Activated T-cell treated with anti-CD3 and anti-CD28 coated beads, Interleukin-2, amount 50 U/mL, for 24 hours (primary cell): ENCODE results near the gene PDE4D.

Experiments
- DNase-seq: peaks from one replicate; pipeline ENCODE4 v3.0.0-alpha.2; 2020
- H3K27ac Mint-ChIP-seq: 2 replicates; pipeline ENCODE4 v1.8.0; 2020; ENCODE audit warnings: mild to moderate bottlenecking, mixed read lengths
- H3K27me3 Mint-ChIP-seq: 2 replicates; pipeline ENCODE4 v1.8.0; 2020; ENCODE audit warnings: mixed read lengths
- H3K36me3 Mint-ChIP-seq: 2 replicates; pipeline ENCODE4 v1.8.0; 2020; ENCODE audit warnings: low read depth, mixed read lengths
- H3K4me1 Mint-ChIP-seq: 2 replicates; pipeline ENCODE4 v1.8.0; 2020; ENCODE audit warnings: low read depth, mixed read lengths
- H3K4me3 Mint-ChIP-seq: 2 replicates; pipeline ENCODE4 v1.8.0; 2020; ENCODE audit warnings: mild to moderate bottlenecking, moderate library complexity, mixed read lengths
- H3K9me3 Mint-ChIP-seq: 2 replicates; pipeline ENCODE4 v1.8.0; 2020; ENCODE audit warnings: mixed read lengths

The PDE4D gene

GRCh38 chr5:59617186-59617771 is 276.2 kb downstream of the PDE4D start:
- Mint-ChIP-seq H3K4me3 (no peak overlapping the region), H3K27ac (no peak overlapping the region), H3K9me3 (no peaks in the 10 kb centered on the region), H3K36me3 (no peaks in the 10 kb centered on the region), H3K27me3 (no peaks in the 10 kb centered on the region), H3K4me1 (no peaks in the 10 kb centered on the region)
- no peak for DNase-seq

- Mint-ChIP-seq H3K4me1 (no peaks in the 10 kb centered on the region), H3K27me3 (no peaks in the 10 kb centered on the region), H3K9me3 (no peaks in the 10 kb centered on the region), H3K4me3 (no peak overlapping the region), H3K36me3 (no peaks in the 10 kb centered on the region), H3K27ac (no peak overlapping the region)
- DNase-seq = no peak
Measured at GRCh38 chr5:59616413-59616812, 277.1 kb downstream of the PDE4D start.

GRCh38 chr5:59615272-59615671 is 278.3 kb downstream of the PDE4D start:
- Mint-ChIP-seq H3K9me3 (no peaks in the 10 kb centered on the region), H3K4me3 (no peak overlapping the region), H3K27me3 (no peaks in the 10 kb centered on the region), H3K4me1 (no peaks in the 10 kb centered on the region), H3K36me3 (no peaks in the 10 kb centered on the region), H3K27ac (no peak overlapping the region)
- no peak for DNase-seq

GRCh38 chr5:59609501-59610265 is 283.8 kb downstream of the PDE4D start:
- H3K36me3 Mint-ChIP-seq = no peaks in the 10 kb centered on the region

GRCh38 chr5:59608745-59609144 is 284.8 kb downstream of the PDE4D start:
- peaks cover 18% of the 10 kb centered on the region for H3K27me3 Mint-ChIP-seq
- H3K9me3 Mint-ChIP-seq = no peaks in the 10 kb centered on the region
- no peaks in the 10 kb centered on the region for H3K36me3 Mint-ChIP-seq
- peaks cover 17% of the 10 kb centered on the region for H3K4me1 Mint-ChIP-seq
- no peak for DNase-seq
- H3K4me3 Mint-ChIP-seq = no peak overlapping the region
- peak overlapping the region; percentile 48 for H3K27ac Mint-ChIP-seq

More at GRCh38 chr5:59609501-59610265, 283.8 kb downstream of the PDE4D start:
- H3K9me3 Mint-ChIP-seq = no peaks in the 10 kb centered on the region
- H3K27ac Mint-ChIP-seq = peak overlapping the region; percentile 48
- H3K27me3 Mint-ChIP-seq = peaks cover 18% of the 10 kb centered on the region
- DNase-seq = no peak
- peaks cover 17% of the 10 kb centered on the region for H3K4me1 Mint-ChIP-seq
- H3K4me3 Mint-ChIP-seq = no peak overlapping the region

GRCh38 chr5:59607138-59607765 is 286.3 kb downstream of the PDE4D start:
- no peaks in the 10 kb centered on the region for H3K36me3 Mint-ChIP-seq
- DNase-seq = no peak
- peaks cover 20% of the 10 kb centered on the region for H3K27me3 Mint-ChIP-seq
- H3K4me1 Mint-ChIP-seq = peaks cover 17% of the 10 kb centered on the region
- H3K4me3 Mint-ChIP-seq = no peak overlapping the region
- H3K9me3 Mint-ChIP-seq = no peaks in the 10 kb centered on the region
- H3K27ac Mint-ChIP-seq = no peak overlapping the region

- DNase-seq = no peak
- Mint-ChIP-seq H3K4me3 (no peak overlapping the region), H3K9me3 (no peaks in the 10 kb centered on the region), H3K27ac (no peak overlapping the region), H3K36me3 (no peaks in the 10 kb centered on the region), H3K4me1 (peaks cover 17% of the 10 kb centered on the region), H3K27me3 (peaks cover 23% of the 10 kb centered on the region)
Measured at GRCh38 chr5:59605915-59606314, 287.6 kb downstream of the PDE4D start.

- Mint-ChIP-seq H3K4me3 (no peak overlapping the region), H3K4me1 (peaks cover 8% of the 10 kb centered on the region), H3K27ac (no peak overlapping the region), H3K27me3 (peaks cover 20% of the 10 kb centered on the region), H3K9me3 (no peaks in the 10 kb centered on the region), H3K36me3 (no peaks in the 10 kb centered on the region)
- DNase-seq = no peak
Measured at GRCh38 chr5:59604111-59604510, 289.4 kb downstream of the PDE4D start.

GRCh38 chr5:59600998-59601397 is 292.5 kb downstream of the PDE4D start:
- DNase-seq = no peak

GRCh38 chr5:59600153-59600552 is 293.4 kb downstream of the PDE4D start:
- Mint-ChIP-seq H3K27ac (no peak overlapping the region), H3K27me3 (peaks cover 5% of the 10 kb centered on the region), H3K36me3 (no peaks in the 10 kb centered on the region), H3K9me3 (no peaks in the 10 kb centered on the region), H3K4me3 (no peak overlapping the region), H3K4me1 (no peaks in the 10 kb centered on the region)
- DNase-seq = no peak

More at GRCh38 chr5:59600998-59601397, 292.5 kb downstream of the PDE4D start:
- Mint-ChIP-seq H3K4me3 (no peak overlapping the region), H3K9me3 (no peaks in the 10 kb centered on the region), H3K4me1 (no peaks in the 10 kb centered on the region), H3K27ac (no peak overlapping the region), H3K36me3 (no peaks in the 10 kb centered on the region), H3K27me3 (peaks cover 5% of the 10 kb centered on the region)

- Mint-ChIP-seq H3K27ac (no peak overlapping the region), H3K36me3 (no peaks in the 10 kb centered on the region), H3K4me3 (no peak overlapping the region)
Measured at GRCh38 chr5:59599729-59600128, 293.8 kb downstream of the PDE4D start.

GRCh38 chr5:59598547-59598874 is 295.0 kb downstream of the PDE4D start:
- H3K36me3 Mint-ChIP-seq = no peaks in the 10 kb centered on the region
- DNase-seq = no peak
- H3K27me3 Mint-ChIP-seq = peaks cover 5% of the 10 kb centered on the region
- H3K4me1 Mint-ChIP-seq = no peaks in the 10 kb centered on the region
- H3K9me3 Mint-ChIP-seq = no peaks in the 10 kb centered on the region
- H3K27ac Mint-ChIP-seq = no peak overlapping the region
- no peak overlapping the region for H3K4me3 Mint-ChIP-seq

More at GRCh38 chr5:59599729-59600128, 293.8 kb downstream of the PDE4D start:
- Mint-ChIP-seq H3K9me3 (no peaks in the 10 kb centered on the region), H3K4me1 (no peaks in the 10 kb centered on the region), H3K27me3 (peaks cover 5% of the 10 kb centered on the region)
- DNase-seq = no peak

- no peaks in the 10 kb centered on the region for H3K9me3 Mint-ChIP-seq
- H3K4me3 Mint-ChIP-seq = no peak overlapping the region
- DNase-seq = no peak
- no peaks in the 10 kb centered on the region for H3K4me1 Mint-ChIP-seq
- H3K36me3 Mint-ChIP-seq = no peaks in the 10 kb centered on the region
- H3K27me3 Mint-ChIP-seq = peaks cover 5% of the 10 kb centered on the region
- no peak overlapping the region for H3K27ac Mint-ChIP-seq
Measured at GRCh38 chr5:59597690-59598546, 295.6 kb downstream of the PDE4D start.

GRCh38 chr5:59596586-59597350 is 296.8 kb downstream of the PDE4D start:
- peaks cover 3% of the 10 kb centered on the region for H3K27me3 Mint-ChIP-seq
- no peak overlapping the region for H3K27ac Mint-ChIP-seq
- H3K4me1 Mint-ChIP-seq = peaks cover 3% of the 10 kb centered on the region
- no peak for DNase-seq
- no peak overlapping the region for H3K4me3 Mint-ChIP-seq
- no peaks in the 10 kb centered on the region for H3K36me3 Mint-ChIP-seq
- H3K9me3 Mint-ChIP-seq = no peaks in the 10 kb centered on the region
